ENCODE data around the gene SLC24A4. TPM values are rescaled to one million over a fixed set of nuclear protein-coding genes. Genes with fewer than 3 reads are reported as not detected.

Gene SLC24A4
- total RNA-seq, 1 donor from 2014 or later, result 1.1 TPM

DNA sequence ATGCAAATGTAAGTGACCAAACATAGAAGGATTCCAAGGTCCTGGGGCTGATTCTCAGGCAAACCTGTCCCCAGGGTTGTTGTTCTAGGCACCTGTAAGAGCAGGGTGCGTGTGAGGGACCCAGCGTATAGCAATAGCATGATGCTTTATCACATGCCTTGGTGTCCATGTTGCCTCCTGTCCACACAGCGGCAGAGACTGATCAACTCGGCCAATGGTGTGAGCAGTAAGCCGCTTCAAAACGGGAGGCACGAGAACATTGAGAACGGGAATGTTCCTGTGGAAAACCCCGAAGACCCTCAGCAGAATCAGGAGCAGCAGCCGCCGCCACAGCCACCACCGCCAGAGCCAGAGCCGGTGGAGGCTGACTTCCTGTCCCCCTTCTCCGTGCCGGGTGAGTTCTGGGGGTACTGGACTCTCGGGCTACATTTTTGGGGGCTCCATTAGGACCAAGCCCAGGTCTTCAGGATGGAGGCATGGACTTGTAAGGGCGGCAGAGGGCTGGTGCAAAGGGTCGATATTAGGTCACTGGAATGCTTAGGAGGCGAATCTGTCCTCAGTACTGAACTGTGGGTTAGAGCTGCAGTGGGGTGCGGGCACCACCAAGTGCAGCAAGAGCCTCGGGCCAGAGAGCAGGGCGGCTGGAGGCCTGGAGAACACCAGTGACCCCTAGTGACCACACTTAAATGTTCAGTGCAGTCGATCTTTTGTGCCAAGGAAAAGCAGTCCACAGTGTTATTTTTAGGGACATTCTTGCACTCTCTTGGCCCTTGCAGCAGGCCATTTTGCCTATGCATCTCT lies 133.4 kb downstream of the SLC24A4 start:
- H3K4me1 Mint-ChIP-seq (ENCODE audit: unreplicated experiment), result peaks cover 62% of the 10 kb centered on the region
- peak; percentile 74 for DNase-seq (ENCODE audit: low spot score)
- TF ChIP-seq CTCF (IDR thresholded peaks at IDR 0.05; ENCODE audit: unreplicated experiment), result peak; percentile 71
- H3K27me3 Mint-ChIP-seq (ENCODE audit: unreplicated experiment), result peaks cover 14% of the 10 kb centered on the region
- H3K4me3 Mint-ChIP-seq (ENCODE audit: unreplicated experiment), result no peak overlapping the region
- H3K27ac Mint-ChIP-seq (ENCODE audit: unreplicated experiment), result peak overlapping the region; percentile 70
- no peaks in the 10 kb centered on the region for H3K9me3 Mint-ChIP-seq (ENCODE audit: unreplicated experiment)
- no peaks in the 10 kb centered on the region for H3K36me3 Mint-ChIP-seq (ENCODE audit: low read depth, unreplicated experiment)

DNA sequence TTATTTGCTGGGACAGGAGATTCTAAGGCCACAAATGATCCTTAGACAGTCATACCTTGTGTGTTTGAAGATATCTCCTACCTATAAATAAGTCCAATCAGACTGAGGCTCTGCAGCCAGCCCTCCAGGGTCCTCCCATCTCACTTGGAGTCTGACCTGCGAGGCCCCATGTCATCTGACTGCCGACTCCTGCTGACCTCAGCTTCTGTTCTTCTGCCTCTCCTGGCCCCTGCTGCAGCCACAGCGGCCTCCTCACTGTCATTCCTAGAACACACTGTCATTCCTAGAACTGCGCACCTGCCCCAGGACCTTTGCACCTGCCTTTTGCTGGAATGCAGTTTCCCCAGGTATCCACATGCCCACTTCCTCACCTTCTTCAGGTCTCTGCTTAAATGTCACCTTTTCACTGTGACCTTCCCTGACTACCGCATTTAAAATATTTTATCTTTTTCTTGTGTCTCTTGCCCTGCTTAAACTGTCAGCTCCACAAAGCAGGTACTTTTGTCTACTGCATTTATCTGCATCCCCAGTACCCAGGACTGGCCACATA lies 134.1 kb downstream of the SLC24A4 start:
- Mint-ChIP-seq H3K4me3 (ENCODE audit: unreplicated experiment) (peak overlapping the region; percentile 18), H3K27me3 (ENCODE audit: unreplicated experiment) (peaks cover 20% of the 10 kb centered on the region), H3K27ac (ENCODE audit: unreplicated experiment) (peak overlapping the region; percentile 87), H3K36me3 (ENCODE audit: low read depth, unreplicated experiment) (no peaks in the 10 kb centered on the region), H3K4me1 (ENCODE audit: unreplicated experiment) (peaks cover 63% of the 10 kb centered on the region), H3K9me3 (ENCODE audit: unreplicated experiment) (no peaks in the 10 kb centered on the region)
- no peak for TF ChIP-seq CTCF (IDR thresholded peaks at IDR 0.05; ENCODE audit: unreplicated experiment)
- DNase-seq (ENCODE audit: low spot score), result no peak

DNA sequence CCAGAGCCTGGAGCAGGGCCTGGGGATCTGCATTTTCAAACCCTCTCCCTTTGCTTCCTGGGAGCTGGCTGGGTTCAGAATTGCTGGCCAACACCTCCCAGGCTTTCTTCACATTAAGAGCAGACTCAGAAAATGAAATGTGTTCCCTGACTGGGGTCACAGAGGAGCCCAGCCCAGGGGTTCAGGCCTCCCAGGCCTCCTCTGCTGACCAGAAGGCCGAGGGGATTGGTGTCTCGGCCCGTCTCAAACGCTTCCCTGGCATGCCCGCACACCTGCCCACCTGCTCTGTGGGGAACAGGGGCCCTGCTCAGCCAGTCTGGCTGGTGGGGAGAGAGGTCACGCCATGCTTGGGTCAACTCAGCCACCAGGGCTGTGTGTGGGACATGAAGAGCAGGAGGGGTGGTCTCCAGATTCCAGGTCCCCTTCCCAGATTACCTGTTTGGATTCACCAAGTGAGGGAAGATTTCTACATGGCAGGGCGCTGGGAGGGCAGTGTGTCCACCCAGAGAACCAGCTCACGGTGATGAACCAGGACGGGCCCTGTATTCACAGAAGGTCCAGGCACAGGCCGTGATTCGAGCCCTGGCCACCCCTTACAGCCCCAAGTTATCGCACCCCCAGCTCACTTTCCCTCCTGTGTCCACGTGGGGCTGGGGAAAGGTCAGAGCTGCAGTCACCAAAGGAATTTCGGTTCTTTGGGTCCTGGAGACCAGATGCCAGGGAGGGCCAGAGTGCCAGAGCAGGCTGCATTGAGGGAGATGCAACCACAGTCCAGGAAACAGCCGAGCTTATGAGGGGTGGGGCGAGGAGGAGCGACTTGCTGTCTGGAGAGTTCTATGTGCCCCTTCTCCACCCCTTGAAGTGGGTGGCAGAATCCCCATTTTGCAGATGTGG lies 135.4 kb downstream of the SLC24A4 start:
- peak overlapping the region; percentile 97 for H3K27ac Mint-ChIP-seq (ENCODE audit: unreplicated experiment)
- peaks cover 57% of the 10 kb centered on the region for H3K4me1 Mint-ChIP-seq (ENCODE audit: unreplicated experiment)
- no peak for TF ChIP-seq CTCF (IDR thresholded peaks at IDR 0.05; ENCODE audit: unreplicated experiment)
- H3K9me3 Mint-ChIP-seq (ENCODE audit: unreplicated experiment), result no peaks in the 10 kb centered on the region
- H3K36me3 Mint-ChIP-seq (ENCODE audit: low read depth, unreplicated experiment), result no peaks in the 10 kb centered on the region
- peaks cover 18% of the 10 kb centered on the region for H3K27me3 Mint-ChIP-seq (ENCODE audit: unreplicated experiment)
- DNase-seq (ENCODE audit: low spot score), result no peak
- peak overlapping the region; percentile 79 for H3K4me3 Mint-ChIP-seq (ENCODE audit: unreplicated experiment)

GRCh38 chr14:92459030-92459949 lies 136.3 kb downstream of the SLC24A4 start:
- Mint-ChIP-seq H3K4me3 (ENCODE audit: unreplicated experiment) (peak overlapping the region; percentile 79), H3K4me1 (ENCODE audit: unreplicated experiment) (peaks cover 57% of the 10 kb centered on the region), H3K9me3 (ENCODE audit: unreplicated experiment) (no peaks in the 10 kb centered on the region), H3K27me3 (ENCODE audit: unreplicated experiment) (peaks cover 13% of the 10 kb centered on the region), H3K27ac (ENCODE audit: unreplicated experiment) (peak overlapping the region; percentile 97), H3K36me3 (ENCODE audit: low read depth, unreplicated experiment) (no peaks in the 10 kb centered on the region)
- peak; percentile 70 for DNase-seq (ENCODE audit: low spot score)
- no peak for TF ChIP-seq CTCF (IDR thresholded peaks at IDR 0.05; ENCODE audit: unreplicated experiment)

Data from endothelial cell (in vitro differentiated cells).